Measurements from ENCODE around the gene FNDC3A.
"Not testable (repeated sequence)": the region's sequence is repeated elsewhere in the genome, so short reads cannot be mapped to it uniquely, and the experiment has no call there.

FNDC3A gene

DNA sequence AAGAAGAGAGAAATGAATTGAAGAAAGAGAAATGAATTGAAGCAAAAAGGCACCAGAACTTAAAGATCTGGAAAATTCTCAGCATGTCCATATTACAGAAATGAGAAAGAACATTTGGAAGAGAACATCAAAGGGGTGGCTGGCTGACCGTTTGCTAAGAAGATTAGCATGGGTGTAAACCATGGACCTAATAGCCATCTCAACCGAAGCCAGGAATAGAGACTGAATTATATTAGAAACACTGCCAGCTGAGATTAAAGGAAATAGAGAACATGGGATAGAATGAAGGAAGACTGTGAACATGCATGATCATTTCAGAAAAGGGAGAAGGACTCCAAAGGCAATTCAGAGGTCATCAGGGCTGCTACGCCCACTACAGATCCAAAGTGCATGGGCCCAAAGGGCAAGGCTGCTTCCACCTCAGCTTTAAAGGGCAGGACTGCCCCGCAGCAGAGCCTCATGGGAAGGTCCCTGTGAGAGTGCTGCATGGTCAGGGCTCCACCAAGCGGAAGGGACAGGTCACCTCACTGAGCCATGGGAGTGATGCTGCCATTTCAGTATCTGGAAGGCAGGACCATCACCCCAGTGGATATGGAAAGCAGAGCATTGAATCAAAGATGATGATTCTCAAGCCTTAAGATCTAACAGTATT, 23.1 kb downstream of the FNDC3A start:
- Histone ChIP-seq H3K27ac (ENCODE audit: low read depth in 2 of 2, low read length in 2 of 2) (no peak overlapping the region), H3K9me3 (ENCODE audit: control insufficient read depth in 2 of 2, low read length in 2 of 2) (peaks cover 0 to 4% of the 10 kb centered on the region in 2 donors), H3K36me3 (ENCODE audit: control insufficient read depth in 2 of 2, insufficient read depth in 2 of 2, low read length in 2 of 2) (no peaks in the 10 kb centered on the region), H3K27me3 (ENCODE audit: control insufficient read depth in 2 of 2, insufficient read depth in 2 of 2, low read length in 2 of 2) (no peaks in the 10 kb centered on the region), H3K9ac (ENCODE audit: low read depth in 1 of 2, low read length in 2 of 2) (no peak overlapping the region), H3K4me1 (ENCODE audit: control insufficient read depth in 2 of 2, insufficient read depth in 2 of 2, low read length in 2 of 2) (no peaks in the 10 kb centered on the region), H3K4me3 (ENCODE audit: low read length in 2 of 2) (no peak overlapping the region)

DNA sequence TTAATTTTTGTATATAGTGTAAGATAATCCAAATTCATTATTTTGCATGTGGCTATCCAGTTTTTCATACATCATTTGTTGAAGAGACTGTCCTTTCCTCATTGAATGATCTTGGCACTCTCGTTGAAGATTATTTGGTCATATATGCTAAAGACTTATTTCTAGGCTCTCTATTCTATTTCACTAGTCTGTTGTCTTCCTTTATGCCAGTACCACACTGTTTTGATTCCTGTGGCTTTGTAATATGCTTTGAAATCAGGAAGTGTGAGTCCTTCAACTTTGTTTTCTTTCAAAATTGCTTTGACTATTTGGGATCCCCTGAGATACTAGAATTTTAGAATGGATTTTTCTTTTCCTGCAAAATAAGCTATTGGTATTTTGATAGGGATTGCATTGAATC, 24.5 kb downstream of the FNDC3A start:
- H3K9me3 ChIP-seq (ENCODE audit: control insufficient read depth in 2 of 2, low read length in 2 of 2), result peaks cover 0 to 4% of the 10 kb centered on the region in 2 donors
- no peak overlapping the region for H3K9ac ChIP-seq (ENCODE audit: low read depth in 1 of 2, low read length in 2 of 2)
- H3K27ac ChIP-seq (ENCODE audit: low read depth in 2 of 2, low read length in 2 of 2), result no peak overlapping the region
- no peak overlapping the region for H3K4me3 ChIP-seq (ENCODE audit: low read length in 2 of 2)
- H3K4me1 ChIP-seq (ENCODE audit: control insufficient read depth in 2 of 2, insufficient read depth in 2 of 2, low read length in 2 of 2), result no peaks in the 10 kb centered on the region
- no peaks in the 10 kb centered on the region for H3K27me3 ChIP-seq (ENCODE audit: control insufficient read depth in 2 of 2, insufficient read depth in 2 of 2, low read length in 2 of 2)
- no peaks in the 10 kb centered on the region for H3K36me3 ChIP-seq (ENCODE audit: control insufficient read depth in 2 of 2, insufficient read depth in 2 of 2, low read length in 2 of 2)

DNA sequence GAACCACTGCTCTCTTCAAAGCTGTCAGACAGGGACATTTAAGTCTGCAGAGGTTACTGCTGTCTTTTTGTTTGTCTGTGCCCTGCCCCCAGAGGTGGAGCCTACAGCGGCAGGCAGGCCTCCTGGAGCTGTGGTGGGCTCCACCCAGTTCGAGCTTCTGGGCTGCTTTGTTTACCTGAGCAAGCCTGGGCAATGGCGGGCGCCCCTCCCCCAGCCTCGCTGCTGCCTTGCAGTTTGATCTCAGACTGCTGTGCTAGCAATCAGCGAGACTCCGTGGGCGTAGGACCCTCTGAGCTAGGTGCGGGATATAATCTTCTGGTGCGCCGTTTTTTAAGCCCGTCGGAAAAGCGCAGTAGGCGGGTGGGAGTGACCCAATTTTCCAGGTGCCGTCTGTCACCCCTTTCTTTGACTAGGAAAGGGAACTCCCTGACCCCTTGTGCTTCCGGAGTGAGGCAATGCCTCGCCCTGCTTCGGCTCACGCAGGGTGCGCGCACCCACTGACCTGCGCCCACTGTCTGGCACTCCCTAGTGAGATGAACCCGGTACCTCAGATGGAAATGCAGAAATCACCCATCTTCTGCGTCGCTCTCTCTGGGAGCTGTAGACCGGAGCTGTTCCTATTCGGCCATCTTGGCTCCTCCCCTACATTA, 43.4 kb downstream of the FNDC3A start:
- H3K27ac ChIP-seq (ENCODE audit: low read depth in 2 of 2, low read length in 2 of 2); H3K9me3 ChIP-seq (ENCODE audit: control insufficient read depth in 2 of 2, low read length in 2 of 2); H3K36me3 ChIP-seq (ENCODE audit: control insufficient read depth in 2 of 2, insufficient read depth in 2 of 2, low read length in 2 of 2); H3K4me3 ChIP-seq (ENCODE audit: low read length in 2 of 2); H3K4me1 ChIP-seq (ENCODE audit: control insufficient read depth in 2 of 2, insufficient read depth in 2 of 2, low read length in 2 of 2); H3K9ac ChIP-seq (ENCODE audit: low read depth in 1 of 2, low read length in 2 of 2); H3K27me3 ChIP-seq (ENCODE audit: control insufficient read depth in 2 of 2, insufficient read depth in 2 of 2, low read length in 2 of 2): not testable (repeated sequence)

DNA sequence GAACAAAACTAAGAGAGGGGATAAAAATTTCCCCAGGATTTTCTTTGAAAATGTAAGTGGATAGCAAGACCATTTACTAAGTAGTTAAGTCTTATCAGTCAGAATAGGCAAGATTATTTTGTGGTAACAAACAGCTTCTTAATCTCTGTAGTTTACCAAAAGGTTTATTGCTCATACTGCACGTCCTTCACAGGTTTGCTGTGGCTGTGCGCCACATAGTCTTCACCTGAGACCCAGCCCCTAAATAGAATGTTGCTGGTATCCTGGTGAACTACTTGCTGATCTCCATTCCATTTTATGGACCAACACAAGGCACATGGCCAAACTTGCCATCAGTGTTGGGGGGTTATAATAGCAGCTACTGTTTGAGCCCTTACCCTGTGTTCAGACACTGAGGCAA, 44.6 kb downstream of the FNDC3A start:
- Histone ChIP-seq H3K9me3 (ENCODE audit: control insufficient read depth in 2 of 2, low read length in 2 of 2) (no peaks in the 10 kb centered on the region), H3K27me3 (ENCODE audit: control insufficient read depth in 2 of 2, insufficient read depth in 2 of 2, low read length in 2 of 2) (no peaks in the 10 kb centered on the region), H3K4me1 (ENCODE audit: control insufficient read depth in 2 of 2, insufficient read depth in 2 of 2, low read length in 2 of 2) (no peaks in the 10 kb centered on the region), H3K9ac (ENCODE audit: low read depth in 1 of 2, low read length in 2 of 2) (no peak overlapping the region), H3K4me3 (ENCODE audit: low read length in 2 of 2) (no peak overlapping the region), H3K27ac (ENCODE audit: low read depth in 2 of 2, low read length in 2 of 2) (no peak overlapping the region), H3K36me3 (ENCODE audit: control insufficient read depth in 2 of 2, insufficient read depth in 2 of 2, low read length in 2 of 2) (no peaks in the 10 kb centered on the region)

DNA sequence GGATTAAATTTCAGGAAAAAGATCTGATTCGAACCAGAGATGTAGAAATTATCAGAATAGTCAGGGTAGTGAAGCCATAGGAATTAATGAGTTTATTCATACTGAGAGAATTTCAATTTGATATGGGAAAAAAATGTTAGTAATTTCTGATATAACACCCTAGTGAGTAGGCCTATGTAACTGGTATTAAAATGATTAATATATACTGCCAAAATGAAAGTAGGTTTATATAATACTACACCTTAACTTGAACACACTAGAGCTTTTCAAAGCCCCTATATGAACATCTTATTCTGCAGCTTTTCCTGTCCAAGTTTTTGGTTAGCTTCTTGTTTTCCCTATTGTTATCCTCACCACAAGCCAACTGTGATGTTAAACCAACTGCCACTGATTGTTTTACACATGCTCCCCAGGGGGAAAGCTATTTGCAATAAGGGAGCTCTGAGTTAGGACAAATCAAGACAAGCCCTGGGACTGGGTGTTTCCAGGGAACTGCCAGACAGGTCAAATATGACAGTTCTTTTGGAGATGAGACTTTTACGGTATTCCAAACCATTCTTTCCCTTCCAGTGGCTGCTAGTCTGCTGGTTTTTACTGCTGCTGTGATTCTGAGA, 45.3 kb downstream of the FNDC3A start:
- H3K27me3 ChIP-seq (ENCODE audit: control insufficient read depth in 2 of 2, insufficient read depth in 2 of 2, low read length in 2 of 2), result no peaks in the 10 kb centered on the region
- H3K9me3 ChIP-seq (ENCODE audit: control insufficient read depth in 2 of 2, low read length in 2 of 2), result no peaks in the 10 kb centered on the region
- H3K36me3 ChIP-seq (ENCODE audit: control insufficient read depth in 2 of 2, insufficient read depth in 2 of 2, low read length in 2 of 2), result no peaks in the 10 kb centered on the region
- no peak overlapping the region for H3K27ac ChIP-seq (ENCODE audit: low read depth in 2 of 2, low read length in 2 of 2)
- no peak overlapping the region for H3K9ac ChIP-seq (ENCODE audit: low read depth in 1 of 2, low read length in 2 of 2)
- H3K4me3 ChIP-seq (ENCODE audit: low read length in 2 of 2), result no peak overlapping the region
- H3K4me1 ChIP-seq (ENCODE audit: control insufficient read depth in 2 of 2, insufficient read depth in 2 of 2, low read length in 2 of 2), result no peaks in the 10 kb centered on the region

DNA sequence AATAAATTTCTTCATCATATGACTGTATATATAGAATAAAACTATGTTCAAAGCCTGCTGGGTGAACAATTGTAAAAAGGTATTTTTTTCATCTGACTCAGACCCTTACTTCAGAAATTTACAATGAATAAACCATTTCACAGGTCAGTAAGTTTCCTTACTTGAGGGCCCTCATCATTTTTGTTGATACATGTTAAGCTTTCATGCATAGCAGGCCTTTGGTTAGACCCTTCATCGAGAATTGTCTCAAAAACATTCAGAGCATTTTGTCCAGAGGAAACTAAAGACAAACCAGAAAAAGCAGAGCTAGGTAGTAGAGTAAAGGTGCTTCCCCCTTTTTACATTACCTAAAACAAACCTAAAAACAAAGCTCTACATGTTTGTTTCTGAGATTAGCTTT, 46.2 kb downstream of the FNDC3A start:
- no peak overlapping the region for H3K9ac ChIP-seq (ENCODE audit: low read depth in 1 of 2, low read length in 2 of 2)
- H3K36me3 ChIP-seq (ENCODE audit: control insufficient read depth in 2 of 2, insufficient read depth in 2 of 2, low read length in 2 of 2), result no peaks in the 10 kb centered on the region
- no peak overlapping the region for H3K27ac ChIP-seq (ENCODE audit: low read depth in 2 of 2, low read length in 2 of 2)
- no peaks in the 10 kb centered on the region for H3K9me3 ChIP-seq (ENCODE audit: control insufficient read depth in 2 of 2, low read length in 2 of 2)
- H3K4me3 ChIP-seq (ENCODE audit: low read length in 2 of 2), result no peak overlapping the region
- no peaks in the 10 kb centered on the region for H3K27me3 ChIP-seq (ENCODE audit: control insufficient read depth in 2 of 2, insufficient read depth in 2 of 2, low read length in 2 of 2)
- no peaks in the 10 kb centered on the region for H3K4me1 ChIP-seq (ENCODE audit: control insufficient read depth in 2 of 2, insufficient read depth in 2 of 2, low read length in 2 of 2)

DNA sequence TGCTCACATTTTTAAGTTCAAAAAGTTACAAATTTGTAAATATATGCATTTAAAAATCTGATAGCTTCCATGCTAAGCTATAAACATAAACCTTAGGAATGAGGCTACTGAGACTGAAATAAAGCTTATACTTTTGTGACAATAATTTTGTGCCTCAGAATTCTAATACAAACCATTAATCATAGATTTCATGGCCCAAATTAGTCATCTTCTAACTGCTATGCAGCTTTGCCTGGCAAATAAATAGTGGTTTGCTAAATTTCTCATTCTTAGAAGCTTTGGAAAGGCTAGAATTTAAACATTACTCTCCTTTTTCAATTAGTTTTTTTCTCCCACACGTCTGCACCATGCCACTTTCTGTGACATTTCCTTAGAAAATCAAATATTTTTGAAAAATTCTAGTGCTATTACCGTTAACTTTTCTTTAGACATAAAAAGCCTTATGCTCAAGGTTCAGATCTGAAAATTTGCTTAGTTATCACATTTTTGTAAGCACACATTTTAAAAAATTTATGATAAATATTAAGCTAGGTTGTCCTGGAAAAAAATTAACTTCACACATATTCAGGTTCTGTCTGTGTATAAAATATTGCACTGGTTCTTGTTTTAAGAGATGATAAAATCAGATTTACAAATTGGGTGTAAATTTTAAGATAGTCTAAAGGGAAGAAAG, 46.9 kb downstream of the FNDC3A start:
- Histone ChIP-seq H3K9ac (ENCODE audit: low read depth in 1 of 2, low read length in 2 of 2) (no peak overlapping the region), H3K9me3 (ENCODE audit: control insufficient read depth in 2 of 2, low read length in 2 of 2) (no peaks in the 10 kb centered on the region), H3K27me3 (ENCODE audit: control insufficient read depth in 2 of 2, insufficient read depth in 2 of 2, low read length in 2 of 2) (no peaks in the 10 kb centered on the region), H3K36me3 (ENCODE audit: control insufficient read depth in 2 of 2, insufficient read depth in 2 of 2, low read length in 2 of 2) (no peaks in the 10 kb centered on the region), H3K4me3 (ENCODE audit: low read length in 2 of 2) (no peak overlapping the region), H3K27ac (ENCODE audit: low read depth in 2 of 2, low read length in 2 of 2) (no peak overlapping the region), H3K4me1 (ENCODE audit: control insufficient read depth in 2 of 2, insufficient read depth in 2 of 2, low read length in 2 of 2) (no peaks in the 10 kb centered on the region)

DNA sequence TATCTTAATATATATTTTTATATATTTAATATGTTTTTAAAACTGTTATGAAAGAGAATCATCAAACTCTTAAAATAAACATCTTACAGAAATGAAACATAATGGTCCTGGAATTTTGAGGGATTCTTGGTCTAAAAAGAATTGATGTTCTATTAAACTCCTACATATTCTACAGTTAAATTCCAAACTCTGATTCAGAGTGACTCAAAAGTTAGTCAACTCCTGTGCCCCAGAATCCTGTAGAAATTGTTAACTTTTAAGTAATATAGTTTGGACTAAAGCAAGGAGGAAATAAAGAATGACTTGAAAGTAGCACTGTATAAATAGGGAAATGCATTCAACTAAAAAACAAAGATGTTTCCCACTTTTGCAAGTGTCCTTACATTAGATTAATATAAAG, 47.7 kb downstream of the FNDC3A start:
- Histone ChIP-seq H3K4me3 (ENCODE audit: low read length in 2 of 2) (no peak overlapping the region), H3K36me3 (ENCODE audit: control insufficient read depth in 2 of 2, insufficient read depth in 2 of 2, low read length in 2 of 2) (no peaks in the 10 kb centered on the region), H3K27ac (ENCODE audit: low read depth in 2 of 2, low read length in 2 of 2) (no peak overlapping the region), H3K9me3 (ENCODE audit: control insufficient read depth in 2 of 2, low read length in 2 of 2) (no peaks in the 10 kb centered on the region), H3K4me1 (ENCODE audit: control insufficient read depth in 2 of 2, insufficient read depth in 2 of 2, low read length in 2 of 2) (no peaks in the 10 kb centered on the region), H3K9ac (ENCODE audit: low read depth in 1 of 2, low read length in 2 of 2) (no peak overlapping the region), H3K27me3 (ENCODE audit: control insufficient read depth in 2 of 2, insufficient read depth in 2 of 2, low read length in 2 of 2) (no peaks in the 10 kb centered on the region)

DNA sequence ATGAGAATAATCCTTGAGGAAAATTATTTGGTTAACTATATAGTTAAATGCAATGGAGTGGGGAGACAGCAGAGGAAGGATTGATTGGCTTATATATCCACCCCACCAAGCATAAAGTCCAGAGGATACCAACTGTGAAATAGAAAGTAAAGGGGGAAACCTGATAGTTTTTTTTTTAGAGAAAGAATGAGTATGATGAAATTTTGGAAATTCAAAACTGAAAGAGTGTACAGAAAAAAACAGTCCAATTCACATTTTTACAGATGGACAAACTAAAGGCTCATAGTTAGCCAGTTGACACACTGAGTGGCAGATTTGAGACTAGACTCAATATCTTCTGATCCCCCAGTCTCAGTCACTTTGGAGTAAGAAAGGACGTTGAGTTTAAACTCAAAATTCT, 51.1 kb downstream of the FNDC3A start:
- Histone ChIP-seq H3K9me3 (ENCODE audit: control insufficient read depth in 2 of 2, low read length in 2 of 2) (no peaks in the 10 kb centered on the region), H3K27me3 (ENCODE audit: control insufficient read depth in 2 of 2, insufficient read depth in 2 of 2, low read length in 2 of 2) (no peaks in the 10 kb centered on the region), H3K27ac (ENCODE audit: low read depth in 2 of 2, low read length in 2 of 2) (no peak overlapping the region), H3K4me1 (ENCODE audit: control insufficient read depth in 2 of 2, insufficient read depth in 2 of 2, low read length in 2 of 2) (no peaks in the 10 kb centered on the region), H3K9ac (ENCODE audit: low read depth in 1 of 2, low read length in 2 of 2) (no peak overlapping the region), H3K4me3 (ENCODE audit: low read length in 2 of 2) (no peak overlapping the region), H3K36me3 (ENCODE audit: control insufficient read depth in 2 of 2, insufficient read depth in 2 of 2, low read length in 2 of 2) (no peaks in the 10 kb centered on the region)

DNA sequence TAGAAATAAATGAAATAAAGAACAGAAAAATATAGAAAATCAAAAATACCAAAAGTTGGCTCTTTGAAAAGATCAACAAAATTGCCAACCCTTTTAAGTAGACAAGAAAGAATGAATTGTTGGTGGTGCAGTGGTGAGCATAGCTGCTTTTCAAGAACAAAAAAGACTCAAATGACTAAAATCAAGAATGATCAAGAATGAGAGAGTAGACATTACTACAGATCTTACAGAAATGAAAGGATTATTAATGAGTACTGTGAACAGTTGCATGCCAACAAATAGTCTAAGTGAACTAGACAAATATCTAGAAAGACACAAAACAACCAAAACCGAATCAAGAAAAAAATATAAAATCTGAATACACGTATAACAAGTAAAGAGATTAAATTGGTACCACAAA, 53.9 kb downstream of the FNDC3A start:
- Histone ChIP-seq H3K9me3 (ENCODE audit: control insufficient read depth in 2 of 2, low read length in 2 of 2) (no peaks in the 10 kb centered on the region), H3K36me3 (ENCODE audit: control insufficient read depth in 2 of 2, insufficient read depth in 2 of 2, low read length in 2 of 2) (no peaks in the 10 kb centered on the region), H3K9ac (ENCODE audit: low read depth in 1 of 2, low read length in 2 of 2) (no peak overlapping the region), H3K4me1 (ENCODE audit: control insufficient read depth in 2 of 2, insufficient read depth in 2 of 2, low read length in 2 of 2) (no peaks in the 10 kb centered on the region), H3K27me3 (ENCODE audit: control insufficient read depth in 2 of 2, insufficient read depth in 2 of 2, low read length in 2 of 2) (no peaks in the 10 kb centered on the region), H3K4me3 (ENCODE audit: low read length in 2 of 2) (no peak overlapping the region), H3K27ac (ENCODE audit: low read depth in 2 of 2, low read length in 2 of 2) (no peak overlapping the region)

Measured in mucosa of rectum (tissue), 2 donors.